Stimulated activated CD8-positive, alpha-beta memory T cell treated with anti-CD3 and anti-CD28 coated beads, Interleukin-7, amount 100 ng/mL, for 4 hours (primary cell): ENCODE results near the gene KLHL3.
A peak's percentile ranks its signal among the peaks of the same experiment; 100 is the strongest.
"Not testable (repeated sequence)": the region's sequence is repeated elsewhere in the genome, so short reads cannot be mapped to it uniquely, and the experiment has no call there.

ENCODE experiments used
- DNase-seq, 2 donors: peaks; one replicate each; pipeline ENCODE4 v3.0.0-alpha.2; 2020; ENCODE audit warnings: low read depth in 2 of 2

The KLHL3 gene

DNA sequence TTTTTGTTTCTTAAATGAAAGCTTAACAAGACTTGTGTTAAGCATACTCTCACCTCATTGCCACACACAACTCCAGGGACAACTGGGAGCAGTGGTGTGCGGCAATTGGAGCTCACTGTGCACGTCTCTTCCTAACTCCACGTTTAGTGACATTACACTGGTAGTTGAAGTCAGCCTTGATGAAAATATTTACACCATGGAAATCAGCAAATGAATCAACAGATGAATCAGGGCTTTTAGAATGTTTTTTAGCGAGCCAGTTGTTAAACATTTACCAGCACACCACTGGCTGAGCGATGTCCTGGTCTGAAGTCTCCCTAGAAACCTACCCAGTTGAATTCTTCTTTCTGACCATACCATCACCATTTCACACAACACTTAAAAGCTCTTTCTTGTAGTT, 67.3 kb downstream of the KLHL3 start:
- no peak for DNase-seq

DNA sequence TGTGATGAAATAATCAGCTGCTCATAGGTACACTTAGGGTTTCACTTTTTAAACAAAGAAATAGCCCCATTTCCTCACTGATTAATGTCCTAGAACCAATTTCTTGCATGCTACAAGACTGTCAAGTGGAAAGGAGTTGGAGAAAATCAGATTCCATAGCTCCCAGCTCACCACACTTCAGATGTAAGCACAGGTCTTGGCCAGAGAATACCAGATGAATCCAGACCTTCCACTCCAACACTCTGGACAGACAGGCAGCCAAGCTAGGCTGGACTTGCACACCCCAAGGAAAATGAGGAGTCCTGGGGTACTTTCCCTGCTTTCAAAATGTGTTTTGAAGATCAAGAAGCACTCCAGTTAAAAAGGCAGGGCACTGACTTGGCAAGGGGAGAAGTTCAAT, 68.5 kb downstream of the KLHL3 start:
- no peak for DNase-seq

DNA sequence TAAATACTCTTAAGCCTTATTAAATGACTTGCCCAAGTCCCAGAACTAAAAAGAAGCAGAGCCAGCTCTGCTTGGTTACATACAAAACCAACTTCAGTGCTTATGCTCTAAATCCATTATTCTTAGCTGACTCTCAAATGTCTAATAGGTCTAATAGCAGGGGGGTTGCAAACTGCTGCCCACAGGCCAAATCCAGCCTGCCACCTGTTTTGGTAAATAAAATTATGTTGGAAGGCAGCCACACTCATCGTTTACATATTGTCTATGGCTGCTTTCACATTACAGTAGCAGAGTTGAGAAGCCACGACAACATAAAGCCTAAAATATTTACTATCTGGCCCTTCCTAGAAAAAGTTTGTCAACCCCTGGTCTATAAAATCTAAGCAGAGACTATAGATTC, 69.0 kb downstream of the KLHL3 start:
- DNase-seq: no peak

DNA sequence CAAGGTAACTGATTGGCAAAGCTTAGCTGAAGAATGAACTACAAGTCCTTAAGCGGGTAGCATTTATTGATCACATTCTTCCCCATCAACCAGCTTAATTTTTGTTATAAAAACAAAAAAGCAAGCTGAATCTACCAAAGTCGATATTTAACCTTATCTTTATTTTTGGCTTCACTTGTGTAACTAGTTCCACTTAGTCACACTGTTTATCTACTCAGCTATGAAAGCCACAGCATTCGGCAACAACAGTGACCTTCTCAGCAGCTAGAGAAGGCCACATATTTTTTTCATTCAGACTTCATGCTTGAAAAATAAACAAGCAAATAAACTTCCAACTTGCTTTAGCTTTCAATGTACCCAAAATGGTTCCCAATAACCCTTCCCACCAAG, 69.4 kb downstream of the KLHL3 start:
- no peak for DNase-seq

DNA sequence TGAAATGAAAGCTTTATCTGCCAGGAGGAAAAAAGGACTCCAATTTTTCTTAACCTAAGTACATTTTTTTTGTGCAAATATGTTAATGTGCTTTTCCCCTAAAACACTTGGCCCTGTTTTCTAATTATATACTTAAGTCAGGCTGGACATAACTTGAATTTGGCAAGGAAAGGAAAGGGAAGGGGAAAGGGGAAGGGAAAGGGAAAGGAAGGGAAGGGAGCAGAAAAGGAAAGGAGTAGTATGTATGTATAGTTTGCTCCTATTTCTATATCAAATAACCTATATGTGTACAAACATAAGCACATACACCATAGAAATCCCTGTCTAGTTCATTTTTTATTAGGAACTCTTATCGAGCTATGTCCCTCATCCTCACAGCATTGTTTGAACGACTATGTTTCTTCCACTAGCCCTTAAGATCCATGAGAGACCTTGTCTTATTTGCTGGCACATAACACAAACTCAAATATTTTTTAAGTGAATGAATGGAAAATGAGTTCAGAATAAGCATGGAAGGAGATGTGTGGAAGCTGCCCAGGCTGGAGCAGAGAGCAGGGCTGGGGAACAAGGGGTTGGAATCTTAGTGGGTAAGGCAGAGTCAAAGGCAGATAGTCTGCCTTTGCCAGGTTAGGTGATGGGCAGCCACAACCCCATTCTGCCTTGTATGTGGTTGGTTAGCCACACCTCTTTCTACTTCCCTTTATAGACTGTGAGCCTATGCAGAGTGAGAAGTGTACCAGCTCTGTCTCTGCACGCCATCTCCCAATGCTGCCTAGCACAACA, 70.0 kb downstream of the KLHL3 start:
- peak; percentile 3 for DNase-seq

DNA sequence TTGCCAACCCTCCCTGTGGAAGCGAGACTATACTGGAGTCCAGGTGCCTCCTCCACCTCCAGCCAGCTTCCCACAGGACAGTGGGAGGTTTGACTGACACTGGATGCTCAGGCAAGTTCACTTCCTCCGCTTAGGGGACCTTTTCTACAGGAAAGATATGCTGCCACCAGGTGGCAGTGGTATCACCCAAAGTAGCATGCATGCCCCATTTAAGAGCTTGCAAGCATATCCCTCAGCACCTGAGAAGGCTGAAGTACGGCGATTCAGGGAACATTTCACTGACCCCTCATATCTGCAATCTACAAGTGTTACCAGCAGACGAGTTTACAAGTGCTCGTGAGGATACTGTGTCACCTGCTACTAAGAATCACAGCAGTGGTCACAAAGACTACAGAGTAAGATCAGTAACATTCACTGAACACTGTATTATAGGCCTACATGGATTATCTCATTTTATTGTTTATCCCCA, 75.5 kb downstream of the KLHL3 start:
- peak; percentile 44 to 55 for DNase-seq

DNA sequence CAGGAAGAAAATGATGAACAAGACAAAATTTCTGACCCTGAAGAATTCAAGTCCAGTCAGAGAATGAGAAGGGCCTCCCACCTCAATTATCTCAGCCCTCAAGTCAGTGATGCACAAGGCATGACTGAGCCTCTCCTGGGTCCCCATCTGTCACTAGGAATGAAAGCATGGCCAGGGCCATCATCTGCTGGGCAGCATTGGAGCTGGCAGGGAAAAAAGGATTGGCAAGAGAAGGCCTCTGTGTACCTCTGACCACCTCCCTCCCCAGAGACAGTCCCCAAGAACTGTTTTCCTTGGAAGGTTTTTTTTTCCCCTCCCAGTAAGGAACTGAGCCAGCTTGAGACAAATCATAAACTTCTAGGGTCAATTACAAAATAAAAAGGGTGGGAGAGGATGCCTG, 76.7 kb downstream of the KLHL3 start:
- no peak for DNase-seq

DNA sequence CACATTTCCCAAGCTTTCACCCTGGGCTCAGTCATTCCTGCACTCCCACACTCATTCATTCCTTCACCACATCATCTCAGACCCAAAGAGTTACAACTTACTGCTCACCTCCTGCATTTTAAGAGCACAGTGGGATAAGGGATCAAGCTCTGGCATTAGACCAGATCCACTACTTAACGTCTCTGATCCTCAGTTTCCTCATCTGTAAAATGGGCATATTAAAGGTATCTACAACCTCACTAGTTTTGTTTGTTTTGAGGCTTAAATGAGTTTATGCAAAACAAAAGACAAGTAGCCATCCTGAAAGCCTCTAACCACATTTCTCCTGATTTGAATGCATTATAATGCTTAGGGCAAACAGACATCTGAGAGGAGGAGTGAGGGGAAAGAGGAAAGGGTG, 77.6 kb downstream of the KLHL3 start:
- DNase-seq: no peak

DNA sequence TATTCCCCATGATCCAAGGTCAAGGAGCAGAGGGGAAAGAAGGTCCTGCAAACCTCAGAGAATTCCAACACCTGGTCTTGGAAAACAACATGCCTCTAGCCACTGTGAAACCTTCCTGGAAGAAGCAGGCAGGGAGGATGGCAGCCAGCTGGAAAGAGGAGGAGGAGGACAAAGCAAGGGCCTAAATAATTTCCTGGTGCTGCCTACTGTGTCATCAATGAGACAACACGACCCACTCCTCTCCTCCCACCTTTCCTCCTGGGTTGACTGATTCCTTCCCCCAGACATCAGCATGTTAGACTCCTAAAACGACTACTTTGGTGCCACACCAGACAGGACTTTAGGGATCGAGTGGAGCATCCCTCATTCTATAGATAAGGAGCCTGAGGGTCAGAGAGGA, 78.8 kb downstream of the KLHL3 start:
- no peak for DNase-seq

DNA sequence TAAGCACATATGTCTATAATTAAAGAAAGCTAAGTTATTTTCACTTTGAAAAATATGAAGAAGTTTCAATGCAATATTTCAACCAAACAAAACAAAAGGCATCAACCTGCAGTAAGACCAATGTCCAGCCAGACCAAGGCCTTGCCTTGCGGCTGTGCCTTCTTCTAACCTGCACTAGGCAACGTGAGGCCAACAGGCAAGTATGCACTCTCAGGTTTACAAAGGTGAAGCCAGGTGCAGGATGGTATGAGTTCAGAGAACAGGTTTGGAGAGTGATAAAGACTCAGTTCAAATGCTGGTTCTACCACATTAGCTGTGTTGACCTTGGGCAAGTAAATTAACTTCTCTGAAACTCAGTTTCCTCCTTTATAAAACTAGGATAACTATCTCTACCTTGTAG, 79.3 kb downstream of the KLHL3 start:
- no peak for DNase-seq

DNA sequence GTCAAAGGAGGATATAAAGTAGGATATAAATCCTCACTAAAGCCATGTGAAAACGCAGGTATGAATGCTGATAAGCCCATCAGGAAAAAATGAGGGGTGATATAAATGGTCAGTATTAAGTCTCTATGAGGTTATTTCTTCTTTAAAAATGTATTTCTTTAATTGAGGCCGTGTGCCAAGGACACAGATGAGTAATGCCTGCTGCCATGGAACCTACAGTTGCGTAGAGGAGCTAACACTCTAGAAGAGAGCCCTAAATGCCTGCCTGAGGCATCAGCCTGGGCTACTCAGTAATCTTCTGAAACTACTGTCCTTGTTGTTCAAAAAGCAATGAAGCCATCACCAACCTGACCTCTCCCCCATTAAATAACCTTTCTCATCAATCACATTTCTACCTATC, 84.9 kb downstream of the KLHL3 start:
- no peak for DNase-seq

DNA sequence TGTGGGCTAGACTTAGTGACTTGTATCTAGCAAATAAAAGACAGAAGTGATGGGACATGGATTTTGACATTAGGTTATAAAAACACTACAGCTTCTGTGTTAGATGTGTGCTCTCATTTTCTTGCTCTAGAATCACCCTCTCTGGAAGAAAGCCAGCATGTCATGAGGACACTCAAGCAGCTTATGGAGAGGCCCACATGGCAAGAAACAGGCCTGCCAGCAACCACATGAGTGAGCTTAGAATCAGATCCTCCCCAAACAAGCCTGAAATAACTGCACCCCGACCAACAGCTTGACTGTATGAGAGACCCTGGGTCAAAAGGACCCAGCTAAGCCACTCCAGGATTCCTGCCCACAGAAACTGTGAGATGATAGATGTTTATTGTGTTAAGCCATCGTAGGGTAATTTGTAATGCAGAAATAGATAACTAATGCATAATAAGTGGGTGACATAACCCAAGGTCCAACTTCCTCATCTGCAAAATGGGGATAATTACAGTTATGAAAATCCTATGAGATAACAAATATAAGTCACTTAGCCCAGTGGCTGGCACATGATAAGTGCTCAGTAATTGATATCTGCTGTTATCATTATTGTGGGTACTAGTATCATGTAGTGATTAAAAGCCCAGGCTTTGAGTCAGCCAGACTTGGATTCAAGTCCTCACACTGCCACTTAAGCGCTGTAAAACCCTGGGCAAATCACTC, 86.5 kb downstream of the KLHL3 start:
- no peak for DNase-seq

DNA sequence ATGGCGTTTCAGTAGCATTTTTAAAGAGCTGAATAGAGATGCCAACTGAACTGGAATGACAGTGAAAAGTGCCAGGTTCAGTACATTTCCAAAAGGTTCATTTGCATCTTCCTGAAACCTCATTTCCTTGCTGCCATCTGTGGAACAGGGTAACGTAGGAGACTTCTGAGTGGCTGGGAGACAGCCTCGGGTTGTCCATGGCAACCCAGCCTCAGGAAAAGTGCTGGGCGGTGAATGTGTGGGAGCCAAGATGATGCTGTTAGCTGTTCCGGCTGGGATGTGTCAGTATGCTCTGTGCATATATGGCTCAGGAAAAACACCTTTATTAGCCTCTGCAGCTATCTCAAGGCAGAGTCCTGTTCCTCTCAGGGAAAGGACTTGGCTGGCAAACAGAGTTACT, 87.5 kb downstream of the KLHL3 start:
- DNase-seq: no peak

DNA sequence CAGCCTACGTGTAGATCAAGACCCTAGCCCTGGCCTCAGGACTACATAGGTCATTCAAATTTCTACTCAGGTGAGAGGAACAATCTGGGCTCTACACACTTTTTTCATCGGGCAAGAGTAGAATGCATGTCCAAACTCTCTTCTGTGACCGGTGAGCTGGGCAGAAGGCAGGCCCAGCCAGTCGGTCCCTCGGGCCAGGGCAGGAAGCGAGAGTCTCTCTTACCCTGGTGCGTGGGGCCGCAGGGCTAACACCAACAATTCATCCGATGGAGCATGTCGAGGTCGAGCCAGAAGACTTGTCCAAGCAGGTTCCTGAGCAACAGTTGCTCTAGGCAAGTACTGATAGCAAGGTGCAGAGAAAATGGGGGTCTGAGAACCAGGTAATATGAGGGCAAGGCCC, 88.5 kb downstream of the KLHL3 start:
- DNase-seq: no peak

DNA sequence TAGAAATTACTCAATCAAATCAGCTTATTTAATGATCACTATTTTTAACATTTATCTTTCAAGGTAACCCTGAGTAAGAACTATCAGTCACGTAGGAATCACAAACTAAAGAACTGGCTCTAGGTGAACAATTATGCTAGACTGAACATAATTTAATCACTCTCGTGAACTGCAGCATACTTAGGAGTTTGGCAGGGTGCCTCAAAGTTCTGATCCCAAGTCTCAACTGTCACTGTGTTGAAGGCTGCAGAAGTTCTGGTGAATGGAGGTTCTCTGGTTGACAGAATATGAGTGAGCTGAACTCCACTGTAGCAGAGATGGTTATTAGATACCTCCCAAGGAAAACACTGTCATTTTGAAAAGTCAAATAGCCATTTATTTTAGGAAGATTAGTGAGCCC, 89.1 kb downstream of the KLHL3 start:
- no peak for DNase-seq

DNA sequence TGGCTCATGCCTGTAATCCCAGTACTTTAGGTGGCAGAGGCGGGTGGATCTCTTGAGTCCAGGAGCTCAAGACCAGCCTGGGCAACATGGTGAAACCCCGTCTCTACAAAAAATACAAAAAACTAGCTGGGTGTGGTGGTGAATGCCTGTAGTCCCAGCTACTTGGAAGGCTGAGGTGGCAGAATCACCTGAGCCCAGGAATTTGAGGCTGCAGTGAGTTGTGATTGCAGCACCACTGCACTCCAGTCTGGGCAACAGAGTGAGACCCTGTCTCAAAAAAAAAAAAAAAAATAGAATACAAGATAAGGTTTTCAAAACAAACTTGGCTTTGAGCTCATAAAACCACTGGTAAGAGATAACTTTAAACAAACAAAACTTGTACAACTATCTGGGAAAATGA, 92.8 kb downstream of the KLHL3 start:
- DNase-seq: not testable (repeated sequence)

DNA sequence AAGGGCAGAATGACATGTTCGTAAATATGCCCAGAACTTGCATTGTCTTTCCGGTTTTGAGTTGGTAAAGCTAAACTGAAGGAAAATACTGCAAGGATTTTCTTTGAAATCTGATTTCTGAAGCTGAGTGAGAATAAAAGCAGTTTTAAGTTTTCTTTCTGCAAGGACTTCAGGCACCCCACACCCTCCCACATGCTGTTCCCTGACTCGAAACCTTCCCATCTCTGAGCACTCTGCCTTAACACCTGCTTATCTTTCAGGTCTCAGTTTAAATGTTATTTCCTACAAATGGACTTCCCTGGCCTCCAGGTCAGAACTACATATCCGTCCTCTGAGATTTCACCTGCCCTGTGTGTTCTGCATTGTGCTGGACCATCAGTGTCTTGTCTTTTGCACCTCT, 93.8 kb downstream of the KLHL3 start:
- DNase-seq: no peak

DNA sequence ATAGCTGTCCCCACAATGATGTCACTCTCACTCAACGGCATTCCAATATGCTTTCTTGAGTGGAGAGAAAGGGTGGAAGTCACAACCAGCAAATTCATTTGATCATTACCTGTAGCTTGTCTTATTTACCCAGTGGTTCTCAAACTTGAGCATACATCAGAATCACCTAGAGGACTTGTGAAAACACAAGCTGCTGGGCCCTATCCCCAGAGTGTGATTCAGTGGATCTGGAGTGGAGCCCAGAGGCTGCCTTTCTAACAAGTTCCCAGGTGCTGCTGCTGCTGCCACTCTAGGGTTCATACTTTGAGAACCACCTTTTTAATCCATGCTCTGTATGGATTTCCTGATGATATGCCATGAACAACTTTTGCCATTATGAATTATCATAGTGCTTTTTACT, 94.7 kb downstream of the KLHL3 start:
- DNase-seq: no peak

DNA sequence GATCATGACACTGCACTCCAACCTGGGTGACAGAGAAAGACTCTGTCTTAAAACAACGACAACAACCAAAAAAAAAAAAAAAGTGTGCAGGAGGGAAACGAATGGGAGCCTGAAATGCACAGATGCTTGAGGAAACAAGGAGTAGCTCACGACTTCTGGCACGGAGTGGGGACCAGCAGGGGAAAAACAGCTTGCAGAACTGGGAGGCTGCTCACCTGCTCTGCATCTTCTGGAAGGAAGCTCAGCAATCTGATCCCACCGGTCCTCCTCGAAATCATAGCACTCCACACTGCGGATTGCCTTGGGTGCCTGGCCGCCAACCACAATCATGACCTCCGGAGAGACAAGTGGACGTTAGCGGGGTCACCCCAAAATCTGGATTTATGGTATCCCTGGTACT, 96.2 kb downstream of the KLHL3 start:
- no peak for DNase-seq

DNA sequence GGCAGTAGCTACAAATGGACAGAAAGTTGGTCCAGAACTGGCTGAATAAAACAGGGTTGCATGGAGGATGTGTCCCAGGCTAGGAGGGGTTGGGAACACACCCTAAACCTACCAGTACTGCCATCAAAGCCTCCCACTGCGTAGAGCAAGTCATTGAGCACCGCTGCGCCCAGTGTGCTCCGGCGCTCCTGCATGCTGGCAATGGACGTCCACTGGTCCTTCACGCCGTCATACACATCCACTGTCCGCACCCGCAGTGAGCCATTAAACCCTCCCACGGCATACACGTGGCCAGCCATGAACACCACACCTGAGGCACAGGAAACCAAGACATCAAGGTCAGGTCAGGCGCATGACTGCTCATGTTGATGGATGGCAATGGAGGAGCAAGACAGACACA, 97.0 kb downstream of the KLHL3 start:
- DNase-seq: no peak

DNA sequence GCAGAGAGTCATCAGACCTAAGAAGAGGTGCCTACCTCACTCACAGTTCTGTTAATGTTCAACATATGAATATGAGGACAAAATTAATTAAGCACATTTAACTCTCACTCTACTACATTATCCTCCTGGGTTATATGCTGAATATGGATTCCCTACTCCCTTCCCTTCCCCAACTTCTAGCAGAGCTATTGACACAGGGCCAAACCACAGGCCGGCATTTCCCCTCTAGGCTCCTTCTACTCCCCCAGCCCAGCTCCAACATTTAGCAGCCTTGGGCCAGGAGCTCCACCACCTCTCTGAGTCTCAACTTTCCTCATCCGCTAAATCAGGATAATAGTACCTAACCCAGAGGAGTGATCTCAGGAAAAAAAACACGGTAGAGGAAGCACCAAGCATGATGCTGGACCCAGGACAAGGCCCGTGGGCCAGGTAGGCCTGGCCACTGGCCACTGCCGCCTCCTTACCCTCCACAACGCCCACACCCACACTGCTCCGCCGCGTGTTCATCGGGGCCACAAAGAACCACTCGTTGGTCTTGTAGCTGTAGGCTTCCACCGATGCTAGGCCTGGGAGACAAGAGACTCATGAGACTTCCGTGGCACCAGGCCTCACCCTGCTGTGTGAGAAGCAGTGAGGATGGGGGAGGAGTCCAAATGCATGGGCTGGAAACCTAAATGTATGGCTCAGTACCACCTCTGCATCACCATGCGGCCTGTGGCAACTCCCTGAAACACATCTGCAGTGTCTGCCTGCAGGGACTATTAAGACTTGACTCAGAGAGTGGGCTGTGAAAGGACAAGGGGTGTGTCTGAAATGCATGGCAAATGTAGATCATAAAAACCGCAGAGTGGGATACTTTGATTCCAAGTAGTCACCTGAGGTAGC, 98.8 kb downstream of the KLHL3 start:
- DNase-seq: no peak

DNA sequence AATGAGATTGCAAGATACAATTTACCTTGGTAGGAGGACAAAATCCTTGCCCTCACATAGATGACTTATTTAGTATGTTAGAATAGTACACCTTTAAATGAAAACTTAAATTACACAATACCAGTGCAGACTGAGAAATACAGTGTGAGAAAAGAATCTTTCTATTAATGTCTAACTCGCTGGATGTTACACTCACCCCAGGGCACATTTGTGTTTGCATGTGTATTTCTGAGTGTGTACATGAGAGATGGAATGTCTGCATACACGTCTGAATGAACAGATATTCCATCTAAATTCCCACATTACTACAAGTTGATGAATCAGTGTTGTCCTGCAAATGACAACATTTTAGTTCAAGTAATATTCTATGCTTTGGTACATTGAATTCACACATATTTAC, 99.8 kb downstream of the KLHL3 start:
- no peak for DNase-seq

DNA sequence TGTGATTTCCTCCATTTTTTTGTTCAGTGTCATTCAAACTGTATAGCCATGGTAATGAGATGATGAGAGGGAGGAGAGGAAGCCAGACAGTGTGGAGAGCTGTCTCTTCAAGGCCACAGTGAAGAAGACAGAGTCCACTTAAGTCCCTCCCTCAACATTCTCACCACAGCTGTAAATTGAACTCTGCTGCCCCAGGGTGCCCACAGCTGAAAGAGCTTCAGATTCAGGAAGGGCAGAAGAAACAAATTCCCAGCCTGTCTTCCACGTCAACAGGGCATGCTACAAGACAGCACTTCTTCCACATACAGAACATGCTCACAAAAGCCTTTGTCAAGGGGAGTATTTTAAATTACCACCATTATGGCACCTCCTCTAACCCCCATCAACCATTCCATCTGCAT, 100.4 kb downstream of the KLHL3 start:
- DNase-seq: no peak
